GM19395 (cell line): ENCODE results near the gene DOK7.

Experiments
- ATAC-seq: cut with Tn5 transposase; IDR thresholded peaks from one replicate; pipeline ENCODE4 v1.9.1; 2021; ENCODE audit warnings: mild to moderate bottlenecking, moderate library complexity; ENCODE audit not compliant: unreplicated experiment

Gene DOK7

GRCh38 chr4:3462321-3462789 is 751 bp upstream of the DOK7 start:
- no peak for ATAC-seq

GRCh38 chr4:3463556-3464348 is 646 bp downstream of the DOK7 start:
- no peak for ATAC-seq

GRCh38 chr4:3464349-3464905 is 1.3 kb downstream of the DOK7 start:
- no peak for ATAC-seq

GRCh38 chr4:3464911-3465697 is 2.0 kb downstream of the DOK7 start:
- ATAC-seq = no peak

- ATAC-seq = no peak
Observed at GRCh38 chr4:3465698-3466671, 2.9 kb downstream of the DOK7 start.

- no peak for ATAC-seq
Observed at GRCh38 chr4:3466691-3467600, 3.8 kb downstream of the DOK7 start.

- no peak for ATAC-seq
Observed at GRCh38 chr4:3467601-3468031, 4.5 kb downstream of the DOK7 start.

GRCh38 chr4:3468154-3468553 is 5.0 kb downstream of the DOK7 start:
- ATAC-seq = no peak

GRCh38 chr4:3468804-3469203 is 5.7 kb downstream of the DOK7 start:
- ATAC-seq = no peak

- no peak for ATAC-seq
Observed at GRCh38 chr4:3469386-3470243, 6.5 kb downstream of the DOK7 start.

GRCh38 chr4:3470244-3471097 is 7.4 kb downstream of the DOK7 start:
- no peak for ATAC-seq

- ATAC-seq = no peak
Observed at GRCh38 chr4:3471098-3471760, 8.1 kb downstream of the DOK7 start.

GRCh38 chr4:3471886-3472285 is 8.8 kb downstream of the DOK7 start:
- ATAC-seq = no peak

- no peak for ATAC-seq
Observed at GRCh38 chr4:3472411-3473141, 9.5 kb downstream of the DOK7 start.

- no peak for ATAC-seq
Observed at GRCh38 chr4:3473181-3473950, 10.3 kb downstream of the DOK7 start.
